Endothelial cell of umbilical vein (primary cell): Measurements from ENCODE around the gene TSC22D1. TPM values are rescaled to one million over a fixed set of nuclear protein-coding genes. Genes with fewer than 3 reads are reported as not detected.

Source experiments
- BruUV-seq: library from RNA; stranded (reverse); fragments of 400-500 nt; replicated peaks from 2 replicates; lab custom pipeline; 2021; lab: Mats Ljungman, UMichigan
- CTCF ChIA-PET: fragments of 300-600, 350-600 bp; sonication (Branson Sonifier 250); formaldehyde crosslinking; loops from one replicate; lab custom pipeline; 2021; ENCODE audit warnings: antibody characterized with exemption, inconsistent platforms; lab: Charles Lee
- POLR2A ChIA-PET: fragments of 300-600, 350-600 bp; sonication (Branson Sonifier 250); formaldehyde crosslinking; loops from one replicate; lab custom pipeline; 2021; ENCODE audit warnings: antibody characterized with exemption, inconsistent platforms; lab: Charles Lee
- DNase-seq: peaks from one replicate; pipeline ENCODE4 v3.0.0-alpha.2; 2011; ENCODE audit warnings: low read depth, low spot score
- FAIRE-seq: peaks from 2 replicates; lab custom pipeline; 2011; peaks lifted over from hg19 to GRCh38; lab: Jason Lieb, UNC
- H2AFZ ChIP-seq: 2 replicates; pipeline ENCODE4 v1.6.0; 2012; ENCODE audit warnings: low read depth, low read length, control low read depth, inconsistent platforms
- H3K27ac ChIP-seq: 2 replicates; pipeline ENCODE4 v1.5.1; 2011; ENCODE audit warnings: low read depth, mild to moderate bottlenecking, control low read depth, low read length, moderate library complexity; ENCODE audit not compliant: insufficient read depth
- H3K27me3 ChIP-seq, 2 experiments: 2 replicates each; pipeline versions ENCODE4 v1.6.0 to v1.6.1; 2011; ENCODE audit warnings: low read length in 2 of 2, mixed read lengths in 1 of 2; ENCODE audit not compliant: control insufficient read depth in 2 of 2, insufficient read depth in 2 of 2
- H3K36me3 ChIP-seq, 2 experiments: 2 replicates in 1 of 2; 3 replicates in 1 of 2; pipeline ENCODE4 v1.5.1; 2011; ENCODE audit warnings: low read length in 2 of 2, mild to moderate bottlenecking in 1 of 2, moderate library complexity in 1 of 2; ENCODE audit not compliant: control insufficient read depth in 2 of 2, insufficient read depth in 2 of 2; ENCODE audit errors: extremely low read depth in 1 of 2
- H3K4me1 ChIP-seq: 3 replicates; pipeline ENCODE4 v1.5.1; 2011; ENCODE audit warnings: mild to moderate bottlenecking, low read length; ENCODE audit not compliant: control insufficient read depth, insufficient read depth; ENCODE audit errors: extremely low read depth
- H3K4me2 ChIP-seq: 2 replicates; pipeline ENCODE4 v1.6.1; 2011; ENCODE audit warnings: low read length, control low read depth, mixed read lengths; ENCODE audit not compliant: insufficient read depth
- H3K4me3 ChIP-seq, 3 experiments: fragments of 200-600 bp in 1 of 3; sonication (generic), shearing (Covaris generic) in 1 of 3; replicated peaks in 1 of 3; 2 replicates each; pipeline ENCODE4 v1.5.1; 2011 to 2016; ENCODE audit warnings: control low read depth in 3 of 3, low read length in 3 of 3, mild to moderate bottlenecking in 2 of 3, inconsistent platforms in 1 of 3, low read depth in 1 of 3, moderate library complexity in 1 of 3; ENCODE audit not compliant: insufficient read depth in 1 of 3
- H3K79me2 ChIP-seq: 2 replicates; pipeline ENCODE4 v1.6.0; 2012; ENCODE audit warnings: low read length, inconsistent platforms; ENCODE audit not compliant: control insufficient read depth, insufficient read depth
- H3K9ac ChIP-seq: replicated peaks from 2 replicates; pipeline ENCODE3; 2011; ENCODE audit warnings: low read length, control low read depth; ENCODE audit not compliant: insufficient read depth; ENCODE audit errors: extremely low read depth
- H3K9me1 ChIP-seq: replicated peaks from 3 replicates; pipeline ENCODE4 v1.6.0; 2011; ENCODE audit warnings: mild to moderate bottlenecking, low read length; ENCODE audit not compliant: control insufficient read depth, insufficient read depth; ENCODE audit errors: extremely low read depth
- H3K9me3 ChIP-seq: replicated peaks from 2 replicates; pipeline ENCODE4 v1.5.1; 2012; ENCODE audit warnings: low read length, inconsistent platforms; ENCODE audit not compliant: control insufficient read depth, insufficient read depth
- H4K20me1 ChIP-seq: replicated peaks from 2 replicates; pipeline ENCODE3; 2011; ENCODE audit warnings: mild to moderate bottlenecking, low read length; ENCODE audit not compliant: control insufficient read depth, insufficient read depth; ENCODE audit errors: extremely low read depth
- EZH2 ChIP-seq: IDR thresholded peaks from 2 replicates; pipeline ENCODE4 v1.6.1; 2012; ENCODE audit warnings: borderline replicate concordance, low read depth, mild to moderate bottlenecking, moderate library complexity, low read length, inconsistent platforms; ENCODE audit not compliant: severe bottlenecking
- FOS ChIP-seq: IDR thresholded peaks from 2 replicates; pipeline ENCODE4 v1.6.1; 2011; ENCODE audit warnings: mild to moderate bottlenecking, low read length, moderate library complexity, borderline replicate concordance; ENCODE audit not compliant: insufficient read depth
- GATA2 ChIP-seq: IDR thresholded peaks from 2 replicates; pipeline ENCODE4 v1.7.0; 2011; ENCODE audit warnings: low read depth, mild to moderate bottlenecking, moderate library complexity, mixed read lengths, low read length; ENCODE audit not compliant: insufficient read length, insufficient read depth
- JUN ChIP-seq: IDR thresholded peaks from 2 replicates; pipeline ENCODE4 v1.6.1; 2011; ENCODE audit warnings: borderline replicate concordance, low read depth; ENCODE audit not compliant: insufficient read length, insufficient read depth
- MYC ChIP-seq: IDR thresholded peaks from one replicate; pipeline ENCODE4 v1.6.1; 2011; ENCODE audit warnings: mild to moderate bottlenecking, low read depth, low read length
- POLR2A ChIP-seq: IDR thresholded peaks from 2 replicates; pipeline ENCODE4 v1.6.1; 2012; ENCODE audit warnings: low read depth, mild to moderate bottlenecking, control low read depth, low read length
- POLR2AphosphoS5 ChIP-seq: IDR thresholded peaks from 2 replicates; pipeline ENCODE4 v1.6.1; 2012; ENCODE audit warnings: low read depth, mild to moderate bottlenecking, control low read depth, low read length, moderate library complexity; ENCODE audit not compliant: insufficient read depth
- dilution Hi-C: fragments of 300-500 bp; cut with MboI; formaldehyde crosslinking; loops from one replicate; pipeline ENCODE4 v1.15.0; 2019; ENCODE audit warnings: low sequenced_read_pairs; ENCODE audit not compliant: extremely low pct_ligation_motif_present
- intact Hi-C: fragments of 100-400 bp; cut with micrococcal nuclease; formaldehyde crosslinking; loops from one replicate; pipeline ENCODE4 v1.10.0; 2022
- polyA plus RNA-seq, 4 experiments: library from polyadenylated mRNA; depleted of rRNA in 3 of 4; stranded (reverse) in 3 of 4; unstranded in 1 of 4; fragments of >200 nt; gene quantifications; 2 replicates each; pipeline versions ENCODE4 v1.2.1 to v1.2.3, GENCODE V29; 2011 to 2012; ENCODE audit warnings: missing spikeins in 1 of 4
- total RNA-seq: library from RNA; stranded (reverse); gene quantifications from 2 replicates; pipeline ENCODE4 v1.2.3, GENCODE V29; 2021
- TF ChIP-seq, protein P1 (sequence below), 2 donors: IDR thresholded peaks; 1 replicate in 1 of 2; 2 replicates in 1 of 2; pipeline ENCODE4 v1.5.1; 2011; ENCODE audit warnings: low read length in 2 of 2, mild to moderate bottlenecking in 2 of 2, moderate library complexity in 2 of 2, control low read depth in 1 of 2, inconsistent platforms in 1 of 2, low read depth in 1 of 2; ENCODE audit not compliant: insufficient read depth in 1 of 2; ENCODE audit errors: extremely low read depth in 1 of 2
- TF ChIP-seq, protein P2 (sequence below): IDR thresholded peaks from 2 replicates; pipeline ENCODE4 v1.6.1; 2011; ENCODE audit not compliant: insufficient read depth, insufficient read length

Gene TSC22D1
- total and polyA plus RNA-seq, 2 donors (not counting 3 experiments of a cell fraction or from before 2014, with no cell fraction given) = 47.7 to 51.8 TPM

DNA sequence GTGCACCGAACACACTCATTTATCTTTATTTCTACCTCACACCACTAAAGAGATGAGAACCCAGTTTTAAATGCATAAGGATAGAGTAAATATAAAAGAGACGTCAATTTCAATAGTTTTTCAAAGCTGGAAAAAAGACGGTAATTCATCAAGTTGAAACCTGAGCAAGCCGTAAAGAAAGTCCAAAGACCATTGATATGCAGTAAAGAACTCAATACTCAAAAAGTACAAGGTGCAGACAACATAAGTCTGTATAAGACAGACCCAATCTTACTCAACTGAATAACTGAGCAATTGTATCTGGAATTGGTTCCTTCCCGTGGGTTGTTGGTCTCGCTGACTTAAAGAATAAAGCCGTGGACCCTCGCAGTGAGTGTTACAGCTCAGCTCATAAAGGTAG lies 120.4 kb downstream of the TSC22D1 start:
- Histone ChIP-seq H3K9ac (no peak overlapping the region), H3K79me2 (no peaks in the 10 kb centered on the region), H3K27ac (no peak overlapping the region), H3K36me3 (no peaks in the 10 kb centered on the region), H3K9me3 (no peaks in the 10 kb centered on the region), H4K20me1 (no peaks in the 10 kb centered on the region), H3K9me1 (no peaks in the 10 kb centered on the region), H2AFZ (no peak overlapping the region), H3K27me3 (no peaks in the 10 kb centered on the region), H3K4me1 (no peaks in the 10 kb centered on the region), H3K4me2 (no peak overlapping the region), H3K4me3 (no peak overlapping the region)
- FAIRE-seq (no peak), DNase-seq (no peak)
- ChIA-PET POLR2A (no interaction called here), CTCF (interaction anchor here (1.2 to 1.3 kb wide), 2 partner anchors 9 to 550 kb away, joined by 3 to 4 read pairs; no protein-coding TSS in a partner anchor)
- TF ChIP-seq EZH2 (no peak), POLR2AphosphoS5 (no peak), POLR2A (no peak), JUN (no peak), GATA2 (no peak), MYC (no peak), FOS (no peak)
- TF ChIP-seq, protein P1, sequence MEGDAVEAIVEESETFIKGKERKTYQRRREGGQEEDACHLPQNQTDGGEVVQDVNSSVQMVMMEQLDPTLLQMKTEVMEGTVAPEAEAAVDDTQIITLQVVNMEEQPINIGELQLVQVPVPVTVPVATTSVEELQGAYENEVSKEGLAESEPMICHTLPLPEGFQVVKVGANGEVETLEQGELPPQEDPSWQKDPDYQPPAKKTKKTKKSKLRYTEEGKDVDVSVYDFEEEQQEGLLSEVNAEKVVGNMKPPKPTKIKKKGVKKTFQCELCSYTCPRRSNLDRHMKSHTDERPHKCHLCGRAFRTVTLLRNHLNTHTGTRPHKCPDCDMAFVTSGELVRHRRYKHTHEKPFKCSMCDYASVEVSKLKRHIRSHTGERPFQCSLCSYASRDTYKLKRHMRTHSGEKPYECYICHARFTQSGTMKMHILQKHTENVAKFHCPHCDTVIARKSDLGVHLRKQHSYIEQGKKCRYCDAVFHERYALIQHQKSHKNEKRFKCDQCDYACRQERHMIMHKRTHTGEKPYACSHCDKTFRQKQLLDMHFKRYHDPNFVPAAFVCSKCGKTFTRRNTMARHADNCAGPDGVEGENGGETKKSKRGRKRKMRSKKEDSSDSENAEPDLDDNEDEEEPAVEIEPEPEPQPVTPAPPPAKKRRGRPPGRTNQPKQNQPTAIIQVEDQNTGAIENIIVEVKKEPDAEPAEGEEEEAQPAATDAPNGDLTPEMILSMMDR (IDR thresholded peaks at IDR 0.05; ENCODE audit: extremely low read depth in 1 of 2, insufficient read depth in 1 of 2, low read depth in 1 of 2, low read length in 2 of 2) = no peak
- TF ChIP-seq, protein P2, sequence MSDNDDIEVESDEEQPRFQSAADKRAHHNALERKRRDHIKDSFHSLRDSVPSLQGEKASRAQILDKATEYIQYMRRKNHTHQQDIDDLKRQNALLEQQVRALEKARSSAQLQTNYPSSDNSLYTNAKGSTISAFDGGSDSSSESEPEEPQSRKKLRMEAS = no peak
- dilution Hi-C loops (loop anchor here (25.0 kb wide), 1 partner anchor 543 kb away; no protein-coding TSS in a partner anchor), intact Hi-C loops (no loop called here)
- no TSS peak for BruUV-seq
